GM21717 (cell line): ENCODE measurements around the gene HNRNPR.

Experiments
- ATAC-seq: cut with Tn5 transposase; IDR thresholded peaks from one replicate; pipeline ENCODE4 v1.9.1; 2021; ENCODE audit warnings: mild to moderate bottlenecking, moderate library complexity; ENCODE audit not compliant: unreplicated experiment

HNRNPR gene

GRCh38 chr1:23369335-23370013, 25.4 kb upstream of the HNRNPR start, which contains the start of gene ZNF436:
ZNF436 (minus strand) TSS chr1:23369836; CDS start chr1:23368005, 1,831 bp downstream.
- no peak for ATAC-seq

- peak; percentile 64 for ATAC-seq
Measured at GRCh38 chr1:23368562-23369334, 24.7 kb upstream of the HNRNPR start.

GRCh38 chr1:23367791-23368561, 23.9 kb upstream of the HNRNPR start:
- peak; percentile 88 for ATAC-seq

DNA sequence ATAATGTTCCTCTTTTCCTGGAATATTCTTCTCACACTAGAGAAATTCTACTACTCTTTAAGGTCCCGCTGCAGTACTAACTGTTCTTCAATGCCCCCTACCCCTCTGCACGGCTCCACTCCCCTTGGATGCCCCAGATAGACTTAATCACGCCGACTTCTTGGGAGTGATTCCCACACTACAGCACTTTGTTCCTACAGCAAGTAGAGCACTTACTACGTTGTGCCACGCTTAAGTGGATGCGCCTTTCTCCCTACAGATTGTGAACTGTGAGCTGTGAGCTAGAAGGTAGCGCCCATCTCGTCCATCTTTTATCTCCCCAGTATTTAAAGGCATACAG, 23.3 kb upstream of the HNRNPR start:
- no peak for ATAC-seq

GRCh38 chr1:23366598-23366997, 22.5 kb upstream of the HNRNPR start:
- ATAC-seq: no peak

GRCh38 chr1:23366146-23366545, 22.1 kb upstream of the HNRNPR start:
- no peak for ATAC-seq

GRCh38 chr1:23362218-23362713, 18.2 kb upstream of the HNRNPR start:
- ATAC-seq: no peak

GRCh38 chr1:23358310-23358875, 14.3 kb upstream of the HNRNPR start:
- ATAC-seq: no peak

DNA sequence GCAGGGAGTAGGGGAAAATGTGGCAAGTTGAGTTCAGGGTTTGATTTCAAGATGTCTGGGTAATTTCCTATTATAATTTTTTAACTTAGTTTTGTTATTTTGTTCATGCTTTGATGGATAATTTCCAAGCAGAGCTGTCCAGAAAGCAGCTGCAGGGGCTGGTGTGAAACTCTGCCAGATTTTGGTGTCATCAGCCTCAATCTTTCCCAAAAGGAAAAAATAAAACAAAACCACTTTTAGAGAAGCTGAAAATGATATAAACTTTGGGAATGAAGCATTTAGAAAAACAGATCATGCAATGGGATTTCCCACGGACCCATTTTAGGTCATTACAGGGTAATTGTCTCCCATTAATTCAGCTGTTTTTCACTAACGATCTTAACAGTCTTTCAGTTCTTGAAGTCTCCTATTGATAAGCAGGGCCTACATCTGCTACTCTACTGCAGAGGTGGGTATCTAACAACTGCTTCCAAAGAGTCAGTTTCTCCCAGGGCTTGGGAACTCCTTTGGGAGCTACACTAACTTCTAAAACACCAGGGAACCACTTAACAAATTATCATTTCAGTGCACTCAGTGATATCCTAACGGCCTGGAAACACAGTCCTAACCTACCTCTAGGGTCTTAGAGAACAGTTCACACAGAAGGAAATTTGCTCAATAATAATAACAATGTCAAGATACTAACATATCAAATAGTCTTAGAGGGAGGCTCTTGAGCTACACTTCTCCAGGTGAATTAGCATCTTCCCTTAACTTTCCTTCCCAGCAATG, 13.2 kb upstream of the HNRNPR start:
- no peak for ATAC-seq

- no peak for ATAC-seq
Measured at GRCh38 chr1:23356471-23357137, 12.5 kb upstream of the HNRNPR start.

DNA sequence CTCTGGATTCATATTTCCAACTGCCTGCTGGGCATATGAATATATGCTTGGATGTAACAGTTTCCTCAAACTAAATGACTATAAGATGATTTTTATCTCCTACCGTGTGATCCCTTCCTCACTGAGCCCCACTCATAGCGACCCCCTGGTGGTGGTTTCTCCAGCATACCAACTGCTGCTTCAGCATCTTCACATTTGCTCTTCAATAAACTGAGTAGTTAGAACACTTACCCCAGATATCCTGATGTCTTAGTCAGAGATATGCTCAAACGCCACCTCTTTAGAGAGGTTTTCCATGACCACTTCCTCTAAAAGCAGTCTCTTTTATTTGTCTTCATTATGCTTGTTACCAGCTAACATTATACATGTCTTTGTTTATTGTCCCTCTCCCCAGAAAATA, 10.2 kb upstream of the HNRNPR start:
- no peak for ATAC-seq

DNA sequence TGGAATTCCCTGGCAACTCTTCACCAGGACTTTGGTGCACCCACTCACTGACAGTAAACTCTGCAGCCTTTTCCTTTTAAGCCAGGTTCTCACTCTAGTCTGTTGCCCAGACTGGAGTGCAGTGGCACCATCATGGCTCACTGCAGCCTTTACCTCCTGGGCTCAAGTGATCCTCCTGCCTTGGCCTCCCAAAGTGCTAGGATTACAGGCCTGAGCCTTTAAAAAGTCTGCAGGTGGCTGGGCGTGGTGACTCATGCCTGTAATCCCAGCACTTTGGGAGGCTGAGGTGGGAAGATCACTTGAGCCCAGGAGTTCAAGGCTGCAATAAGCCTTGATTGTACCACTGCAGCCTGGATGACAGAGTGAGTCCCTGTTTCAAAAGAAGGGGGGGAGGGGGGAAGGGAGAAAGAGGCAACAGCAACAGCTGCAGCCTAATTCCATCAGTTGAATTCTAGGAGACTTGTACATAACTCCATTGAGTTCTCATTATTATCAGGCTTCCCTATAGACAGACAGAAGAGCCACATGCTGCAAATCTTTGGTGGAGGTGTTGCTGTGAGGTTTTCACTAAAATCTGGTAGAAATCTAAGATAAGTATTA, 8.1 kb upstream of the HNRNPR start:
- ATAC-seq: no peak

GRCh38 chr1:23345920-23346319, 1.8 kb upstream of the HNRNPR start:
- ATAC-seq: no peak

DNA sequence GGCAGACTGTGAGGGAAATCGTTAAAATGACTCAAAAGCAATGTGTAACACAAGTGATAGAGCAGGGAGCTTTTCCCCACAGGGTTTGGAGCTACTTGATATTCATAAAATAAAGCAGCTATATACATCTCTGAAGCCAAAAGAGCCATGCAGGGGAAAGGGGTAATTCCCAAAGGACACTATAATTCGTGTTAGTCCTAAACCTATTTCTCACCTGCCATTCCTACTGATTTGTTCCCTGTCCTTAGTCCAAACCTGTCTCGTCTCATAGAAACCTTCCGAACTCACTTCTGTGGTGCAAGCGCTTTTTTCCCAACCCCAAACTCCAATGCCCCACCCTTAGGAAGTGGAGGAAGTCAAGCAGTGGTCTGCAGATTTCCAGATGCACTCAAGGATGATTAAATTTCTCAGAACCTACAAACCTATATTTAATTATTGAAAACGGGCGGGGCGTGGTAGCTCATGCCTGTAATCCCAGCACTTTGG, 946 bp upstream of the HNRNPR start:
- ATAC-seq: no peak

DNA sequence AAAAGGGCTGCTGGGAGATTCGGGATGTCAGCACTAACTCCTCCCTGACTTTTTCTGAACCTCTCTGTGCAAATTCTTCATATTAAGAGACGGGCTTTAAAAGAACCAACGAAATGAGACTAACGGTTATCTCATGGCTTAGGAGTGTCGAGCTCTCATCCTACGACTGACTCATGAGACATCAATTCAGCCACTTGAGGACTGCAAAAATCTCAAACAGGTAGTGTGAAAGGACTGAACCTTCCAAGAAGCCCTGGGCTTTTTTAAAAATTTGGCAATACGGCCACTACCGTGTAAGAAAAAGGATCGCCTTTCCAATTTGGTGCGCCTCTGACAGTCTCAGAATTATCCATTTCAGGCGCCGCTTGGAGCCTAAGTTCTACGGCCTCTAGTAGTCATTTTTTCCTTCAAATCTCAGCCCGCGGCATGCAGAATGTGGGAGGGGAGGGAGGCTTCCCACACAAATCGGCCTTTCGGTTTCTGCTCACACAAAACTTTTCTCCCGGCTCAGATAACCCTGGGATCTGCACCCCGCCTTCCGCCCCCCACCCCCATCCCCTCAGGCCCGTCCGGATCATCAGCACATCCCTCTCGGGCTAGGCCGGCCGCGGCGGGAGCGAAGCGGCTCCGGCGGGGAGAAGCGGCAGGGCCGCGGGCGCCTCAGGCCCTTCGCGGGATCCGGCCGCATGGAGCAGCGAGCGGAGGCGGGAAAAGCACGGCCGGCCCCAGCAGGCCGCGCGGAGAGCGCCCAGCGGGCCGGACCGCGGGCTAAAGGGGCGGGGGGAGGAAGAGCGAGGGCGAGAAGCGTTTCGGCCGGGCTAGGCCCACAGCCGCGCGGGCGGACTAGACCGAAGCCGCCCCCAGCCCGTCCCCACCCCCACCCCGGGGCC, 618 bp downstream of the HNRNPR start:
- peak; percentile 14 for ATAC-seq

DNA sequence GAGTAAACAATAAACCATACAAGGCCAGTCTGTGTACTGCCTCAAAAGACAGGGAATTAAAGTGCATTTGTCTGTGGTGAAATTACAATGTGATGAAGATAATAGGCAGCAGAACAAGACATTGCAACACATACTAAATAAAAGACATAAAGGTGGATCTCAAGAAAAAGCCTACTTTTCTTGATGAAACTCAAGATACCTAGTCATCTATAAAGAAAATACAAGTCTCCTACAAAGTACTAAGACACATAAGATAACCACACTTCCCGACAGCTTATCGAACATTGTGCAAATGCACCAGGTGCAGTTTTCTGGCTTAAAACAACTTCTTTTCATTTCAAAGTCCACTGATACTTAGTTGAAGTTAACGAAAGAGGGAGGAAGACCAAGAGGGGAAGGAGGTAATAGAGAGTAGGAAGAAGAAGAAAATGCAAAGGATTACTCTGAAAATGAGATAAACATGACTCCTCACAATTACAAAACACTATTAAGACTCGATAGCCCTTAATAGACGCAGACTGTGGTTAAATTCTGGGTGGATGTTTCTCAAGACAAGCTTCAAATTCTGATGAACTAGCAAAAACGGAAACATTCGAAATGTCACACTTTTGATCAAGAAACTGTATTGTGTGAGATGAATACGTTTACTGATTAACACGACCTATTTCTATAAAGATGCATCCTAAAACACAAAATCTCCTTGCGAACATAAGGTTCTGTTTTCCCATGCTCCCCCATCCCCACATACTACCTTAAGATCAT, 2.0 kb downstream of the HNRNPR start:
- ATAC-seq: no peak

GRCh38 chr1:23339632-23340031, 4.5 kb downstream of the HNRNPR start:
- ATAC-seq: no peak

- no peak for ATAC-seq
Measured at GRCh38 chr1:23337869-23338268, 6.2 kb downstream of the HNRNPR start.
